AG04450 (cell line): ENCODE measurements around the gene TCERG1L. TPM values are rescaled to one million over a fixed set of nuclear protein-coding genes. Genes with fewer than 3 reads are reported as not detected.

Experiments
- CTCF ChIA-PET: fragments of 300-600, 350-600 bp; formaldehyde crosslinking; extraction: SDS; loops from one replicate; lab custom pipeline; 2022; ENCODE audit warnings: antibody characterized with exemption, inconsistent platforms; lab: Charles Lee
- POLR2A ChIA-PET: fragments of 350-600 bp; formaldehyde crosslinking; extraction: SDS; loops from one replicate; lab custom pipeline; 2021; ENCODE audit warnings: antibody characterized with exemption, inconsistent platforms; lab: Yijun Ruan, JAX
- DNase-seq: peaks from one replicate; pipeline ENCODE4 v3.0.0-alpha.2; 2011; ENCODE audit warnings: low read depth, low spot score
- H3K27ac ChIP-seq: one replicate; pipeline ENCODE4 v1.5.1; 2012; ENCODE audit warnings: low read depth, low read length, control low read depth
- H3K27me3 ChIP-seq: one replicate; pipeline ENCODE4 v1.6.0; 2012; ENCODE audit warnings: low read length; ENCODE audit not compliant: control insufficient read depth, insufficient read depth
- H3K4me3 ChIP-seq: 2 replicates; pipeline ENCODE4 v1.5.1; 2011; ENCODE audit warnings: mild to moderate bottlenecking, low read depth, low read length, control low read depth
- H3K9me3 ChIP-seq: 2 replicates; pipeline ENCODE4 v1.5.1; 2012; ENCODE audit warnings: low read length; ENCODE audit not compliant: control insufficient read depth, insufficient read depth
- polyA plus RNA-seq: library from polyadenylated mRNA; depleted of rRNA; stranded (reverse); fragments of >200 nt; gene quantifications from 2 replicates; pipeline ENCODE4 v1.2.3, GENCODE V29; 2011
- TF ChIP-seq, protein P1 (sequence below): IDR thresholded peaks from 2 replicates; pipeline ENCODE4 v1.5.1; 2011; ENCODE audit warnings: low read depth, low read length, control low read depth, inconsistent platforms

Gene TCERG1L
- polyA plus RNA-seq, 1 experiment, result not detected

- Histone ChIP-seq H3K9me3 (peaks cover 44% of the 10 kb centered on the region), H3K4me3 (no peak overlapping the region), H3K27ac (no peak overlapping the region), H3K27me3 (no peaks in the 10 kb centered on the region)
- no peak for DNase-seq
- TF ChIP-seq, protein P1, sequence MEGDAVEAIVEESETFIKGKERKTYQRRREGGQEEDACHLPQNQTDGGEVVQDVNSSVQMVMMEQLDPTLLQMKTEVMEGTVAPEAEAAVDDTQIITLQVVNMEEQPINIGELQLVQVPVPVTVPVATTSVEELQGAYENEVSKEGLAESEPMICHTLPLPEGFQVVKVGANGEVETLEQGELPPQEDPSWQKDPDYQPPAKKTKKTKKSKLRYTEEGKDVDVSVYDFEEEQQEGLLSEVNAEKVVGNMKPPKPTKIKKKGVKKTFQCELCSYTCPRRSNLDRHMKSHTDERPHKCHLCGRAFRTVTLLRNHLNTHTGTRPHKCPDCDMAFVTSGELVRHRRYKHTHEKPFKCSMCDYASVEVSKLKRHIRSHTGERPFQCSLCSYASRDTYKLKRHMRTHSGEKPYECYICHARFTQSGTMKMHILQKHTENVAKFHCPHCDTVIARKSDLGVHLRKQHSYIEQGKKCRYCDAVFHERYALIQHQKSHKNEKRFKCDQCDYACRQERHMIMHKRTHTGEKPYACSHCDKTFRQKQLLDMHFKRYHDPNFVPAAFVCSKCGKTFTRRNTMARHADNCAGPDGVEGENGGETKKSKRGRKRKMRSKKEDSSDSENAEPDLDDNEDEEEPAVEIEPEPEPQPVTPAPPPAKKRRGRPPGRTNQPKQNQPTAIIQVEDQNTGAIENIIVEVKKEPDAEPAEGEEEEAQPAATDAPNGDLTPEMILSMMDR, result no peak
- ChIA-PET POLR2A (no interaction called here), CTCF (no interaction called here)
Measured at GRCh38 chr10:131193923-131194322, 117.6 kb downstream of the TCERG1L start.

- TF ChIP-seq, protein P1, result no peak
- H3K4me3 ChIP-seq, result no peak overlapping the region
- no peak for DNase-seq
- POLR2A ChIA-PET, result no interaction called here
- peaks cover 31% of the 10 kb centered on the region for H3K9me3 ChIP-seq
- CTCF ChIA-PET, result no interaction called here
- no peaks in the 10 kb centered on the region for H3K27me3 ChIP-seq
- H3K27ac ChIP-seq, result no peak overlapping the region
Measured at GRCh38 chr10:131188494-131188893, 123.0 kb downstream of the TCERG1L start.

- no peak overlapping the region for H3K4me3 ChIP-seq
- ChIA-PET CTCF (no interaction called here), POLR2A (no interaction called here)
- no peak overlapping the region for H3K27ac ChIP-seq
- TF ChIP-seq, protein P1, result no peak
- no peak for DNase-seq
- H3K9me3 ChIP-seq, result peaks cover 34% of the 10 kb centered on the region
- H3K27me3 ChIP-seq, result no peaks in the 10 kb centered on the region
Measured at GRCh38 chr10:131187926-131188325, 123.6 kb downstream of the TCERG1L start.

DNA sequence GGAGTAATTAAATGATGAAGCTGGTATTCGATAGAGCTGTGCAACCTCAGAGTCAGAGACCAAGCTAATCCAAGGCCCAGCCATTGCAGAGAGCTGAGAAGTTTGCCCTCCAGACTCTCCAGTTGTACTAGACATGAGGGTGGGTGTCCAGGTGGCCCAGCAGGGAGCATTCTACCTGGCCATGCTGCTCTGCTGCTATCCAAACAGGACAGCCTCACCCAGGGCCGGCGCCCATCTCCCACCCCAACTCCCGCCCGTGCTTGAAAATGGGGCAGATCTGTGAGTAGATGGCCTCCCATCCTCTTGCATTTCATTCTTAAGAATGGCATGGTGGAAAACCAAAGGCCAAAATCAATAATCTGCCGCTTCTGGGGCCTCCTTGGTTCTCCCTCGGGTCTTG lies 124.2 kb downstream of the TCERG1L start:
- H3K4me3 ChIP-seq, result no peak overlapping the region
- no peak for DNase-seq
- CTCF ChIA-PET, result no interaction called here
- no peak overlapping the region for H3K27ac ChIP-seq
- TF ChIP-seq, protein P1, result no peak
- POLR2A ChIA-PET, result no interaction called here
- no peaks in the 10 kb centered on the region for H3K27me3 ChIP-seq
- H3K9me3 ChIP-seq, result peaks cover 34% of the 10 kb centered on the region

GRCh38 chr10:131186547-131187253 lies 124.8 kb downstream of the TCERG1L start:
- Histone ChIP-seq H3K9me3 (peaks cover 39% of the 10 kb centered on the region), H3K27me3 (no peaks in the 10 kb centered on the region), H3K27ac (no peak overlapping the region), H3K4me3 (no peak overlapping the region)
- ChIA-PET POLR2A (no interaction called here), CTCF (no interaction called here)
- TF ChIP-seq, protein P1, result no peak
- no peak for DNase-seq
